Islet precursor cell (in vitro differentiated cells): Measurements from ENCODE around the gene CLK1.
"Not testable (repeated sequence)": the region's sequence is repeated elsewhere in the genome, so short reads cannot be mapped to it uniquely, and the experiment has no call there.

Experiments used
- DNase-seq: peaks from one replicate; pipeline ENCODE4 v3.0.0-alpha.2; 2018

CLK1 gene

DNA sequence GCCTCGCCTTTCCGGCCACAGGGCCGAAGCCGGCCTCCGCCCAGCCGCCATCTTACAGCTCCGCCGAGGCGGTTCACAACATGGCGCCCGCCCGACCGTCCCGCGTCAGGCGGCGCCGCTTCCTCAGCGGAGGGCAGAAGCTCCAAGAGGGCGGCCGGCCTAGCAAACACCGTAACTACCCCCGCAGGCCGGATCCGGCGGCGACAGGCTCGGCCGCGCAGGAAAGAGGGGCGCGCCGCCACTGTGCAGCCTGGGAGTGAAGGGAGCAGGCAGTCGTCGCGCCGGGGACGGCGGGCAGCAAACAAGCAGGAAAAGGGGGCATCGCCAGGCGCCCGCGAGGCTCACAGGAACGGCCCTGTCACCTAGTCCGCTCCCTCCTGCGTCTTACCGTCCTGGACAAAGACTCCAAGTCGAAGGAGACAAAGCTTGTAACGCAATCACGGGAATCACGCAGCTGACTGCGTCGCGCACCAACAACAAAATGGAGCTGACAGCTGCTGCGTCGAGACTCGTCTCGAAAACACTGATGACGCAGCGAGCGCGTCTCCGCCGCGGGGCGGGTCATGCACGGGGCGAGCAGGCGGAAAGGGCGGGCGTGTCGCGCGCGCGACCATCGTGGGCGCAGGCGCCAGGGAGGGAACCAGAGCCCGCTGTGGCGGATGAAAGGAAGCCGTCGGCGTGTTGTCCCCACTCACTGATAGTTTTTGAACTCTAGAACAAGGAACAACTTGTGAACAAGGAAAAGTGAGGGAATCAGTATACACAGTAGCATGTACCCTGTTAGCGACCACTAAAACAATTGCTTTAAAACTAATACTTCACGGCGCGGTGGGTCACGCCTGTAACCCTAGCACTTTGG, at the start of gene CLK1:
Gene CLK1 (minus strand): TSS at position 483 of the 859 bp plus-strand sequence. CDS start 2,796 bp downstream, outside the sequence.
- peak; percentile 96 for DNase-seq

DNA sequence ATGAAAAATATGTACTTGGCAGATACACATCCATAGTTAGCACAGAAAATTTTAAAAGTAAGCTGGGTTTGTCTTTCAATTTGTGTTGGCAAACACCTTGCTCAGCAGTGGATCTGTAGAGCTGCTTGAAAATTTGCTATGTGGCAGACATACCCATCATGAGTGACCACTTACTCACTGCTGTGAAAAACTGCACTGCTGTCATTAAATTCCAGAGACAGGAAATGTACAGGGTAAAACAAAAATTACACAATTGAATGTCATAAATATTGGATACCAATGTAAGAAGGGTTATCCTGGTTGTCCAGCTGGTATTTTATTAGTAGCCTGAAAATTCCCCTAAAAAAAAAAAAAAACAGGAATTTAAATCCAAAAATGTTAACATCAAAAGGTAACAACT, 49.2 kb upstream of the CLK1 start:
- DNase-seq, result no peak

DNA sequence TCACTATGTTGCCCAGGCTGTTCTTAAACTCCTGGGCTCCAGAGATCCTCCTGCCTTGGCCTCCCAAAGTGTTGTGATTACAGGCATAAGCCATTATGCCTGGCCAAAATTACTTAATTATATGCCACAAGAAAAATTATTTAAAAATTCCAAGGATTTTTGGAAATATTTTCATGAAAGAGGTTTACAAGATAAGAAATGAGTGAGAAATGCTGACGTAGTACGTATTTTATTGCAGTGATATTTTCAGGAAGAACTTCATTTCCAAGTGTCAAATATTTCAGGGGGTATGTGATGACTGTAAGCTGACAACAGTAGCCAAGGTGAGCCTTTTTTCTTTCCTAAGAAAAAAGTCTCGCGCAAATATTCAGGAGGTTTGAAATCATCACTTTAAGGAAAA, 45.5 kb upstream of the CLK1 start:
- no peak for DNase-seq

DNA sequence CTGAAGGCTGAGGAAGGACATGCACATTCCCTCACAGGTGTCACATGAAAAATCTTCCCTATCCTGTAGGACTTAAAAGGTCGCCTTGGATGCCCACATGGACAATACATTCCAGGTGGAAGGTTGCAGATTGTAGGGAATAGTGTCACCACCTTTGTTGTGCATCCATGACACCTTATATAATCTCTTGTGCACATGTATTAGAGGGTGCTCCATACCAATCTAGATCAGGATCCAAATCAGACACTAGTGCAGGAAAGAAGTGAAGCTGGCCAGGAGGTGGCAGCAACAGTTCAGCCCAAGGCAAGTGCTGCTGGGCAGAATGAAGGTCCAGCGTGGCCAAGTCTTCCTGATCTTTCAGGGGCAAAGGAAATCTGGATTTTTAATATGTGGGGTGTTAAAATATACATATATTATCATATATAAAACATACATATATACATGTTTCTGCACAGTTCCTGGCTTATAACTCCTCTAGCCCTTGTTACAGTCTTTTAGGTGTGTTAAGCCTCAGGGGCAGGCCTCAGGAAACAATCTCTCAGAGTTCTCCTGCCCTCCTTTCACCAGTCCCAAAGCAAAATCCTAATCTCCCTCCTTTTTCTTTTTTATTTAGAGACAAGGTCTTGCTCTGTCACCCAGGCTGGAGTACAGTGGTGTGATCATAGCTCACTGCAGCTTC, 41.3 kb upstream of the CLK1 start:
- DNase-seq, result peak; percentile 77

DNA sequence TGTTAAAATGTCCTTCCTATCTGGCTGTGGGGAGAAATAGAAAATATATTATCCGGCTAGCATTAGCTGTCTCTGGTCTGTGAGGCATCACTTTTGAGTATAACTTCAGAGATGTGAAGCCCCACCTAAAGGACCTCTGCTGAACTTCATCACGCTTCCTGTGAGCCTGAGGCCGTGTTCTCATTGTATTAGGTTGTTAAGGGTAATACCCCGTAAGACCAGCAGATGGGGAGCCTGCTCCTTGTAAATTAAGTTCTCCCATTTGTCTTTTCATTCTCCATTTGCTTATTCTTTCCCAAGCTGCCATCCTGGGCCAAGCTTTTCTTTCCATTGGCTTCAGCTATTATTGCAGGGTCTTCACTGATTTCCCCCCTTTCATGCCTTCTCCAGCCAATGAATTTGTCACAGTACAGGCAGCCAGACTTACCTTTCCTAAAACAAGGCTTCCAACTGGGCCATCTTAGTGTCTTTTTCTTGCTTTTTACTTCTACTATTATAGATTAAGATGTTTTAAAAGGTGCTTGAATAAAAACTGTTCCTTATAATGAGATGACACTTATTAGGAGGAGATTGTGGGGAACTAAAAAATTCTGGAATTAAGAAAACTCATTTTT, 37.1 kb upstream of the CLK1 start:
- DNase-seq, result peak; percentile 89

DNA sequence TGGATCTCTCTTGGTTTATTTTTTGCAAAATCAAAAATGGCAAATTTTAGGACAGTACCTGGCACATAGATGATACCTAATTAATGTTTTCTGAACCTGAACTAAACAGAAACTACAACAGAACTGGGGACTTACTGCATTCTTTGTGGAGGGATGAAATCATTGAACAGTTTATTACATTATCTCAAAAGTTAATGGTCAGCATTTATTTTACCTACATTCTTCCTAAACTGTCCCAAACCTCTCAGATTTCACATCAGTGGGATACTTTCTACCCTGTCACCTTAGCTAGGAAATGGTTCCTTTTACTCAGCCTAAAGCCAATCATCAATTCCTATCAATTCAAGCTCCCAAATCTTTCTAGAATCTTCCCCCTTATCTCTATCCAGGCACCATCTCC, 35.0 kb upstream of the CLK1 start:
- no peak for DNase-seq

DNA sequence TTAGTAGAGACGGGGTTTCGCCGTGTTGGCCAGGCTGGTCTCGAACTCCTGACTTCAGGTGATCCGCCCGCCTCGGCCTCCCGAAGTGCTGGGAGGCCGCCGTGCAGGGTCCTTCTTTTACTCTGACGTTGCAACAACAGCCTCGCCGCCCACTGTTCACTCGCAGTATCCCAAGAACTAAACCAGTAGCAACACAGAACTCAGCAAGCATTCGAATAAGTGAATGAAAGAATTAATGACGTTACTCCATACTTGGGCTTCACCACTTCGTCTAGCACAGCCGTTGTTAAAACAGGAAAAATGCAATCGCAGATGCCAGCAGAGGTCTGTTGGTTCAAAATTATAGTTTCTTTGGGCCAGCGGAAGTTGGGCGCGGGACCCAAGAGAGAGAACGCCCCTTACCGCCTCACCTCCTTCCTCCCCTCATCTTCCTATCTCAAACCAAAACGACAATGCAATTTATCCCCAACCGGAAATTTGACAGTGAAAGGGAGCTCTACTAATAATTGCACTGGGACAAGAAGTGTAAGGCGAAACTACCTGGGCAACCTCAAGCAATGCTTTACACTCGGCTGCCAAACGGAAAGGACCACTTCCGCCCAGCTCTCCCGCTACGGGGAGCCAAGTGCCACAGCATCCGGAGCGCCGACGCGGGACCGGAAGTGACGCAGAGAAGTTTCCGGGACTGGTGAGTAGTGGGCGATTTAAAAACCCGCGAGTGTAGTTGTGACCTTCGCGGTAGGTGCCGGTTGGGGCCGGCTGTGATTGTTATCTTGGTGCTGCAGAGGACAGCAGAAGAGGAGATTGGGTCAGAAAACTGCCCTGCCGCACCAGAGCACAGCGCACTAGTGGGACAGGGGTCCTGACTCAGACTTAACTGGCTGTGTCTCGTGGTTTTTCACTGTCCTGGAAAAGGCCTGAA, 24.5 kb upstream of the CLK1 start, which contains the start of the genes NIF3L1 and PPIL3:
Gene NIF3L1 (plus strand): TSS at position 668 of the 922 bp plus-strand sequence. CDS start 2,573 bp downstream, outside the sequence.
Gene PPIL3 (minus strand): TSS at position 374 of the 922 bp plus-strand sequence. CDS start 1,462 bp downstream, outside the sequence.
- peak; percentile 99 for DNase-seq

DNA sequence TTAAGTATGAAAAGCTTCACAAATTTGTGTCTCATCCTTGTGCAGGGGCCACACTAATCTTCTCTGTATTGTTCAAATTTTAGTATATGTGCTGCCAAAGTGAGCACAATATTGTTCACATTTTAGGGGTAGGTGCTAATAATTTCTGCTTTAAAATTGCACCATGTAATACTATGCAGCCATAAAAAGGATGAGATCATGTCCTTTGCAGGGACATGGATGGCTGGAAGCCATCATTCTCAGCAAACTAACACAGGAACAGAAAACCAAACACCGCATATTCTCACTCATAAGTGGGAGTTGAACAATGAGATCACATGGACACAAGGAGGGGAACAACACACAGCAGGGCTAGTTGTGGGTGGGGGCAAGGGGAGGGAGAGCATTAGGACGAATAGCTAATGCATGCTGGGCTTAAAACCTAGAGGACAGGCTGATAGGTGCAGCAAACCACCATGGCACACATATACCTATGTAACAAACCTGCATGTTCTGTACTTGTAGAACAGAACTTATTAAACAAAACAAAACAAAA, 17.3 kb upstream of the CLK1 start:
- not testable (repeated sequence) for DNase-seq

DNA sequence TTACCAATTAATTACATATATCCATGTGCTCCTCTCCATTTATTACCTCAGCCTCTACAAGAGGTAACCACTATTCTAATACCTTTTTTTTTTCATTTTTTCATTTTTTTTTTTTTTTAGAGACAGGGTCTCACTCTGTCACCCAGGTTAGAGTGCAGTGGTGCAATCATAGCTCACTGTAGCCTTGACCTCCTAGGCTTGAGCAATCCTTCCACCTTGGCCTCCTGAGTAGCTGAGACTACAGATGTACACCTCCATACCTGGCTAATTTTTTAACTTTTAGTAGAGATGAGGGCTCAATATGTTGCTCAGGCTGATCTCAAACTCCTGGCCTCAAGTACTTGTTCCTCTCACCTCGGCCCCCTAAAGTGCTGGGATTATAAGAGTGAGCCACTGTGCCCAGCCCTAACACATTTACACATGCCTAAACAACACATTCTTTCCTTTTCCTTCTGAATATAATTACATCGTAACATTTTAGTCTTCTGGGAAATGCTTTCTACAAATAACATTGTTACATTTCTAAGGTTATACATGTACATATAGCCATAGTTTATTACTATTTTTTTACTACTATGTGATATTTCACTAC, 13.9 kb upstream of the CLK1 start:
- DNase-seq, result no peak

DNA sequence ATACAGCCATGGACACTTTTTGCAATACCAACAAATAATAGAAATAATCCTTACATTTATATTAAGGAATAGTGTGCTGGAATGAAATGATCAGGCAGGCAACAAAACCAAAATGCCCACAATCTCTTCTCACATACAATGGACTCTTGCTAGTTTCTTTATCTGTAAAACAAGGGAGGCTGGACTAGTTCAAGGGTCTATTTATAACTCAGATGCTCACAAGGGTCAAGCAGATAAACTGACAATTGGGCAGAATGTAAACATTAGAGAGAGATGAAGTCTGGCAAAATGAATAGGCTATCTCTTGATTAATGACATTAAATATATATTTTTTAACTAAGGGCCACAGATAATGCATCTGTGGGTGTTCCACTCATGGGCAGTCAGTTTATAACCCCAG, 13.0 kb upstream of the CLK1 start:
- DNase-seq, result no peak

DNA sequence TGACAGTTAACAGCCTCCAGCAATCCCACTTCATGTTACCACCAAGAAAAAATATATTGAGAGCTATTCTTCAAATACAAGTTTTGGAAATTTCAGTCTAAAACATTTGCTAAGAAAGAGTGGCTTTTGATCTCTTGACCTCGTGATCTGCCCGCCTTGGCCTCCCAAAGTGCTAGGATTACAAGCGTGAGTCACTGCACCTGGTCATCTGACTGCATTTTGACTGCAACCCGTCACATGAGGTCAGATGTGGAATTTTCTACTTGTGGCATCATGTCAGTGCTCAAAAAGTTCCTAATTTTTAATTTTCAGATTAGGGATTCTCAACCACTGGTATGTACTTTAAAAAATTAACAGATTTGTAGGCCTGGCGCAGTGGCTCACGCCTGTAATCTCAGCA, 9.1 kb upstream of the CLK1 start:
- DNase-seq, result no peak

DNA sequence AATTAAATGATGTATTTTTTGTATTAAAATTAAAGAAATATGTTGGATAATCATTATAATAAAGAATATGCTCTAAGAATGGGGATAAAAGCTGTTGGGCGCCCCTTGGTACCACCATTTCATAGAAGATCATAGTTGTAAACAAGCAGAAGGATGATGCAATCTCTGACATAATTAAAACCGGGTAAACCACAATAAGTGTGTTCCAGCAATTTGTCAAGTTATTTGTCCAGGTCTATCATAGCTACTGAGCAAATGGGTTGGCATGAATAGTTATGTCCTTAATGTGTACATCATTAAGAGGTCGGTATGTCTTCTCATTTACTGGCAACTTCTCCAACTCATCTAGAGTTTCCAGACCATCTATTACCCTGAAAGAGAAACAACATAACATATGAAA, 6.7 kb upstream of the CLK1 start:
- DNase-seq, result no peak

DNA sequence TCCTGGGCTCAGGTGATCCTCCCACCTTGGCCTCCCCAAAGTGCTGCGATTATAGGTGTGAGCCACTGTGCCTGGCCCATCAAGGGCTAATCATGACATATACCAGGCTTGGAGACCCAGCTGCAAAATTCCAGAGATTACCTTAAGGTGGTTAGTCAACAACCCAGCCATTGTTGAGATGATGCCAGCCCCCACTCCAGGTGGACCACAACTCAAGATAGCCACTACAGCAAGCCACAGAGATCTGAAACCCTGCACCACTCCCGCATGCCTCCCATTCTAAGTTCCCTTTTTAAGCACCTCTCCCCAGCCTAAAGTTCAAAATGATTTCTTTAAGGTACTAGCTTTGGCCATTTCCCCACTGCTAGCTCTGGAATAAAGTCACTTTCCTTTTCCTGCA, 4.6 kb upstream of the CLK1 start:
- no peak for DNase-seq

DNA sequence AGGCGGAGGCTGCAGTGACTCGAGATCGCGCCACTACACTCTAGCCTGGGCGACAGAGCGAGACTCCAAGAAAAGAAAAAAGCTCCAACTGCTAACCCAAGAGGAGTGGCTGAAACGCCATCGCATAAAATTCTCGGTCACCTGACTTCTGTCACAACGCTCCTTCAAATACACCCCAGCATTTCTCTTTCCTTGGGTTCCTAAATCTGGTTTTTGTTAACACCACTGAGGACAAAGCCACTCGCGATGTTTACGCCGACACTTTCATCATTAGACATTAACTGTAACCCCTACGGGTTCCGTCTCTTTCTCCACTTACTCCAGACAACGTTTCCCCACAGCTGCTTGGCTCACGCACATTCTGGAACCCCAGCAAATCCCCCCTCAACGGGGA, 679 bp downstream of the CLK1 start:
- DNase-seq, result no peak

DNA sequence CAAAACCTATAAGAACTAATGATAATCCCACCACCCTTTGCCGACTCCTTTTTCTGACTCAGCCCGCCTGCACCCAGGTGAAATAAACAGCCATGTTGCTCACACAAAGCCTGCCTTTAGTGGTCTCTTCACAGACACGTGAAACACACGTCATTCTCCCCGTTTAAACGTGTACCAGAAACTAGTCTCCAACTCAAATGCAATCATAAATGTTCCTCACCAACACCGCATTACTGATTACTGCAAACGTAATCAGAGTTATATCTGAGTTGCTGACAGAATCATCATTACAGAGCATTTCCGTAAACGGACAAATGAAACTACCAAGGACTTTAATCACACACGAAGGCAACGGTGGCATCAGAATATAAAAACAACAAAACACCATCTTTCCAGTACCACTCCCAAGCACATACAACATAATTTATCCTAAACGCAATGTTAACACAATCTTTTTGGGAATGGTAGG, 1.9 kb downstream of the CLK1 start:
- no peak for DNase-seq

DNA sequence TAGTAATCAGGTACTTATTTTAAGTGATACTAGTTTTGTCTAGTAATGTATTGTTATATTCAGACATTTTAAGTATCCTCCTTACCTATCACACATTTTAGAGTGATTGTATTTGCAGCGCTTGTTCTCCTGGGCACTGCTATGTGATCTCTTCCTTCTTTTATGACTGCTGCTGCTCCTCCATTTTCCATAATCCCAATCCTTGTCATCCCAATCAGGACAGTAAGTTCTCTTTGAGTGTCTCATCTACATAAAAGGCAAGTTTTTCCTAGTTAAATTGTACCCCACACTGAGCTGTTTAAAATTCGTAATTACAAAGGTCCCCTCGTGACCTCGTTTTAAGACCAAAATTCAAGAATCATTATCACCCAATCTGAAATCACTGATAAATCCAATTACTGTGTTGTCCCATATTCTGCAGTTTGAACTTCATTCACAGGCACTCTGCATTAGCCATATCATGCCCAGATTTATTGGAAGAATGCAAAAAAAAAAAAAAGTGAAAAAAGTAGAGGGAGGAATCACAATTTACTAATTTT, 2.8 kb downstream of the CLK1 start:
- DNase-seq, result no peak

DNA sequence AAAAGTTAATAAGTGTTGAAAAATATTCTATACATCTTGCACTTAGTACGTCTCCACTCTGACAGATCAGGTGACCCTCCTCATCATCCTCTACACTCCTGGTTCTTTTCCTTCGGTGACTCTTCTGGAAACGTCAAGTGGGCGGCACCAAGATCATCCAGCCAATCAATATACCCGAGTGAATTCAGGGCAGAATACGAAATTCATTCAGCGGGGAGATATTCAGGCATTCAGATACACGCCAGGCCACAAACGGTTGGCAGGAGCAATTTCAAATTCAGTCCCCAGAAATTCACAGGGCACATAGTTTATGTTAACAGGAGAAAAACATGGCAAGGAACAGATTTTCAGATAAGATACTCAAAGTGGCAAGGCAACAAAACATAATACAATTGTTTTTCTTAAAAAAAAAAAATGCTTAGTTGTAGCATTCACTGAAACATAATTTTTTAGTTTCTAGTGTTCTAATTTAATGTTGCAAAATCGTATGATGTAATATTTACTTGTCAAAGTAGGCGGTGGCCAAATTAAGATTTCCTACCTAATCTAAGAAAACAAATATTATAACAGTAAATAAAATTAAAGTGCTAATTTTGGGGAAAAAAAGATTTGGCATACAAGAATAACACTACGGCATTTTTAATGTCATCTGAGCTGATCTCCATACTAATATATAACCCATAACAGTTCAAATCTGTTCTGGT, 4.2 kb downstream of the CLK1 start:
- DNase-seq, result no peak

DNA sequence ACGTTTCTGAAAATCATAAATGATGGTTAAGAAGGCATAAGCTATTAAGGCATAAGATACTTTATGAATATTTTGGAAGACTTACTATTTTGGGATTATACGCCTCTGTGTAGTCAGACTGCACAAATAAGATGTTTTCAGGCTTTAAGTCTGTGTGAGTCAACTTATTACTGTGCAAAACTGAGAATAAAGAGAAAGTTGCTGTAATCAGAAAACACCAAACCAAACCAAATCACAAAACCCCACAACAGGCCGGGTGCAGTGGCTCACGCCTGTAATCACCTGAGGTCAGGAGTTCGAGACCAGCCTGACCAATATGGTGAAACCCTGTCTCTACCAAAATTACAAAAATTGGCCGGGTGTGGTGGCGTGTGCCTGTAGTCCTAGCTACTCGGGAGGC, 7.7 kb downstream of the CLK1 start:
- no peak for DNase-seq

DNA sequence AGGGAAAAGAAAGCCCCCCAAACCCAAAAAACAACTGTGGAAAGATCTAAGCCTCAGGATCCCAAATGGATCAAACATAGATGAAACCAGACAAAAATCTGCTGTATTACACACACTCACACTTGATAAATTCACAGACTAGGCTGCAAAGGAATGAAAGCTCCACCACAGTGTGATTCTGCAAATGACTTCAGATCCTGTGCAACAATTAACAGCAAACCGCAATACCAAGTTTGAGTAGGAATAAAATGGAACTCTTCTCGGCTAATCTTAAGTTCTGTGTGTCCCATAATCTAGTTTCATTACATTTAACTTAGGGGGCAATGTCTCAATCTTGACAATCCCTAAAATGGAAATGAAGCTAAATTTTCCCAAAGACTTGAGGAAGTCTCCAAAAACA, 11.9 kb downstream of the CLK1 start:
- no peak for DNase-seq

DNA sequence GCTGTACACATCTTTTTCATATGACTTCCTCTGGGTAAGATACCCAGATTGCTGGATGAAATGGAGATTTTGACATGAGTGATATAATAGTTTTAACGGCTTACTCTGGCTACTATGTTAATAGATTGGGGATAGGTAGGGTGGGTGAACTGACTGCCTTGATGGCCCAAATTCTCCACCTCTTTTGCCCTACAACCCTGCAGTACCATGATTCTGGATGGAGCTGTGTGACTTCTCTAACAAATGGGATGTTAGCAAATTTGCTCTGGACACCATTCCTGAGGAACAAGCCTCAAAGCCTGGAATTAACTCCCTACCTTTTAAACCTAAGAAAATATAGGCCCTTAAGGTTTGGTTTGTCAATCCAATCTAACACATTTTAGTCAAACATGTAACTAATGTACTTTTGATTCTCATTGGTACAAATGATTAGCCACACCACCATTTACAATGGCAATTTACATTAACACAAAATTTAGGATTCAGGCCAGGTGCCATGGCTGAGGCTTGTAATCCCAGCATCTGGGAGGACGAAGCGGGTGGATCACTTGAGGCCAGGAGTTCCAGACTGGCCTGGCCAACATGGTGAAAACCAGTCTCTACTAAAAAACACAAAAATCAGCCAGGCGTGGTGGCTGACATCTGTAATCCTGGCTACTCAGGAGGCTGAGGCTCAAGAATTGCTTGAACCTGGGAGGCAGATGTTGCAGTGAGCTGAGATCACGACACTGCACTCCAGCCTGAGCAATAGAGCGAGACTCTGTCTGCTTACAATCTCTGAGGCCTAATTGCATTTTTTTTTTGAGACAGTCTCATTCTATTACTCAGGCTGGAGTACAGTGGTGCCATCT, 12.8 kb downstream of the CLK1 start:
- DNase-seq, result peak; percentile 32
